OCI-LY7 (cell line): ENCODE measurements around the gene DIAPH2. TPM values are rescaled to one million over a fixed set of nuclear protein-coding genes. Genes with fewer than 3 reads are reported as not detected.

Experiments
- BruUV-seq: library from RNA; stranded (reverse); fragments of 400-500 nt; replicated peaks from 2 replicates; lab custom pipeline; 2021; lab: Mats Ljungman, UMichigan
- CTCF ChIA-PET: fragments of 300-600 bp; sonication (Branson Sonifier 250); formaldehyde crosslinking; loops from one replicate; lab custom pipeline; 2022; ENCODE audit warnings: antibody characterized with exemption; ENCODE audit not compliant: unreplicated experiment; lab: Charles Lee
- POLR2A ChIA-PET: fragments of 300-600 bp; sonication (Branson Sonifier 250); formaldehyde crosslinking; loops from one replicate; lab custom pipeline; 2022; ENCODE audit warnings: antibody characterized with exemption; lab: Charles Lee
- DNase-seq: peaks from one replicate; pipeline ENCODE4 v3.0.0-alpha.2; 2015; ENCODE audit warnings: low spot score
- H2AFZ ChIP-seq: fragments of 200-600 bp; sonication (generic), shearing (Covaris generic); 2 replicates; pipeline ENCODE4 v1.6.1; 2014; ENCODE audit warnings: mild to moderate bottlenecking, antibody characterized with exemption, low read length, moderate library complexity
- H3K27ac ChIP-seq: fragments of 200-600 bp; sonication (generic); 2 replicates; pipeline ENCODE4 v1.5.1; 2014; ENCODE audit warnings: mixed run types, low read depth, mild to moderate bottlenecking, moderate library complexity, low read length, inconsistent platforms; ENCODE audit not compliant: poor library complexity, severe bottlenecking
- H3K36me3 ChIP-seq: fragments of 200-600 bp; sonication (generic); 2 replicates; pipeline ENCODE4 v1.6.1; 2014; ENCODE audit warnings: mild to moderate bottlenecking, antibody characterized with exemption, low read length, moderate library complexity, mixed read lengths; ENCODE audit not compliant: insufficient read depth
- H3K4me1 ChIP-seq: fragments of 200-600 bp; sonication (generic); 2 replicates; pipeline ENCODE4 v1.5.1; 2014; ENCODE audit warnings: mild to moderate bottlenecking, low read length; ENCODE audit not compliant: insufficient read depth, poor library complexity, severe bottlenecking
- H3K4me2 ChIP-seq: fragments of 200-600 bp; sonication (generic); 2 replicates; pipeline ENCODE4 v1.6.1; 2014; ENCODE audit warnings: mild to moderate bottlenecking, low read length
- H3K4me3 ChIP-seq: fragments of 200-600 bp; sonication (generic); 2 replicates; pipeline ENCODE4 v1.5.1; 2014; ENCODE audit warnings: mild to moderate bottlenecking, low read depth, low read length; ENCODE audit not compliant: poor library complexity, severe bottlenecking
- H3K79me2 ChIP-seq: fragments of 200-600 bp; sonication (generic); 2 replicates; pipeline ENCODE4 v1.6.1; 2016; ENCODE audit warnings: low read depth, mild to moderate bottlenecking, low read length, moderate library complexity, mixed read lengths; ENCODE audit not compliant: insufficient read depth
- H3K9me2 ChIP-seq: fragments of 200-600 bp; sonication (generic); 2 replicates; pipeline ENCODE4 v1.6.1; 2016; ENCODE audit warnings: mild to moderate bottlenecking, low read length, mixed read lengths; ENCODE audit not compliant: insufficient read depth
- H3K9me3 ChIP-seq: fragments of 200-600 bp; sonication (generic); 2 replicates; pipeline ENCODE4 v1.6.1; 2014; ENCODE audit warnings: mild to moderate bottlenecking, mixed run types, low read length, mixed read lengths
- H4K20me1 ChIP-seq: fragments of 200-600 bp; sonication (generic); 2 replicates; pipeline ENCODE4 v1.6.1; 2014; ENCODE audit warnings: mild to moderate bottlenecking, antibody characterized with exemption, low read length, moderate library complexity, mixed read lengths; ENCODE audit not compliant: insufficient read depth
- CTCF ChIP-seq: fragments of 200-600 bp; sonication (generic); conservative IDR thresholded peaks from 2 replicates; pipeline ENCODE4 v1.5.1; 2014; ENCODE audit warnings: mild to moderate bottlenecking, antibody characterized with exemption, low read length, moderate library complexity, mixed read lengths
- EZH2phosphoT487 ChIP-seq: fragments of 200-600 bp; sonication (generic); IDR thresholded peaks from 2 replicates; pipeline ENCODE4 v1.6.1; 2018; ENCODE audit warnings: low read depth, borderline replicate concordance, mild to moderate bottlenecking, mixed run types, antibody characterized with exemption, low read length, moderate library complexity, mixed read lengths
- intact Hi-C: fragments of 100-400 bp; cut with micrococcal nuclease; formaldehyde crosslinking; loops from one replicate; pipeline ENCODE4 v1.10.0; 2022; ENCODE audit not compliant: unreplicated experiment
- total RNA-seq, 2 experiments: library from RNA; depleted of rRNA in 1 of 2; stranded (reverse); fragments of >200 nt in 1 of 2; shearing (Covaris generic) in 1 of 2; gene quantifications; 2 replicates each; pipeline ENCODE4 v1.2.3, GENCODE V29; 2014 to 2022

The DIAPH2 gene
- total RNA-seq, 2 experiments from 2014 or later, result 21.3 to 21.5 TPM

GRCh38 chrX:97200454-97200853 lies 515.8 kb downstream of the DIAPH2 start:
- Histone ChIP-seq H2AFZ (no peak overlapping the region), H3K4me2 (no peak overlapping the region), H3K36me3 (no peaks in the 10 kb centered on the region), H3K9me2 (no peaks in the 10 kb centered on the region), H4K20me1 (no peaks in the 10 kb centered on the region), H3K27ac (no peak overlapping the region), H3K9me3 (no peaks in the 10 kb centered on the region), H3K79me2 (no peaks in the 10 kb centered on the region), H3K4me3 (no peak overlapping the region), H3K4me1 (no peaks in the 10 kb centered on the region)
- intact Hi-C loops, result no loop called here
- TF ChIP-seq CTCF (no peak), EZH2phosphoT487 (no peak)
- POLR2A ChIA-PET, result no interaction called here
- CTCF ChIA-PET, result no interaction called here
- DNase-seq, result no peak
- BruUV-seq, result no TSS peak

GRCh38 chrX:97210501-97210900 lies 525.9 kb downstream of the DIAPH2 start:
- POLR2A ChIA-PET, result interaction anchor here (0.6 to 1.0 kb wide), 4 partner anchors 13 to 502 kb away, joined by 3 to 4 read pairs (median 3); no protein-coding TSS in a partner anchor
- H3K79me2 ChIP-seq, result no peaks in the 10 kb centered on the region
- no peak overlapping the region for H3K4me3 ChIP-seq
- H4K20me1 ChIP-seq, result no peaks in the 10 kb centered on the region
- no peak overlapping the region for H2AFZ ChIP-seq
- H3K9me2 ChIP-seq, result no peaks in the 10 kb centered on the region
- intact Hi-C loops, result no loop called here
- BruUV-seq, result no TSS peak
- H3K27ac ChIP-seq, result no peak overlapping the region
- no peak for DNase-seq
- no peaks in the 10 kb centered on the region for H3K36me3 ChIP-seq
- H3K4me1 ChIP-seq, result no peaks in the 10 kb centered on the region
- TF ChIP-seq EZH2phosphoT487 (no peak), CTCF (no peak)
- no peaks in the 10 kb centered on the region for H3K9me3 ChIP-seq
- CTCF ChIA-PET, result no interaction called here
- no peak overlapping the region for H3K4me2 ChIP-seq

GRCh38 chrX:97211070-97211469 lies 526.4 kb downstream of the DIAPH2 start:
- no peaks in the 10 kb centered on the region for H3K36me3 ChIP-seq
- POLR2A ChIA-PET, result interaction anchor here (0.6 to 1.0 kb wide), 3 partner anchors 14 to 59 kb away, joined by 3 to 4 read pairs (median 3); no protein-coding TSS in a partner anchor
- H3K4me1 ChIP-seq, result no peaks in the 10 kb centered on the region
- no peaks in the 10 kb centered on the region for H3K79me2 ChIP-seq
- TF ChIP-seq EZH2phosphoT487, result no peak
- no peak for TF ChIP-seq CTCF
- DNase-seq, result no peak
- no peak overlapping the region for H3K27ac ChIP-seq
- H3K9me3 ChIP-seq, result no peaks in the 10 kb centered on the region
- no peaks in the 10 kb centered on the region for H3K9me2 ChIP-seq
- H3K4me3 ChIP-seq, result no peak overlapping the region
- no peaks in the 10 kb centered on the region for H4K20me1 ChIP-seq
- intact Hi-C loops, result no loop called here
- BruUV-seq, result no TSS peak
- CTCF ChIA-PET, result no interaction called here
- H3K4me2 ChIP-seq, result no peak overlapping the region
- no peak overlapping the region for H2AFZ ChIP-seq
